NCI-H1048 (cell line): ENCODE measurements around the gene CTNNBL1.
"Not testable (repeated sequence)": the region's sequence is repeated elsewhere in the genome, so short reads cannot be mapped to it uniquely, and the experiment has no call there.

ENCODE experiments used
- DNase-seq: peaks from one replicate; lab custom pipeline; 2025; lab: John Stamatoyannopoulos, UW

Gene CTNNBL1

DNA sequence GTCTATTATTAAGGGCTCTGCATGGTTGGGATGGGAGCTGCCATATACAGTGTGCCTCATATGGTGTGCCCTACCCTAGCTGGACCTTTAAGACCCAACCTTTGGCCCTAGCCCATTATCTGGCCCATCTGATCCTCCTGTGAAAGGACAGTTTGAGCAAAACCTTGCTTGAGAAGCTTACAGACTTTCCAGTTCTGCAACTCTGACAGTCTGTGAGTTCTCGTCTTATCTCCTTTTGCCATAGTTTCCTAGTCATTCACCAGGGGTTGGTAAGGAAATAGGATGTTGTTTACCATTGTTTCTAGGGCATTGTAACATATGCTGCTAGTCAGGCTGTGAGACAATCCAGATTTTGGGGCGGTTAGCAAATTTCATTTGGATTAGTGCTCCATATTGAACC is 17.2 kb downstream of the CTNNBL1 start:
- no peak for DNase-seq

DNA sequence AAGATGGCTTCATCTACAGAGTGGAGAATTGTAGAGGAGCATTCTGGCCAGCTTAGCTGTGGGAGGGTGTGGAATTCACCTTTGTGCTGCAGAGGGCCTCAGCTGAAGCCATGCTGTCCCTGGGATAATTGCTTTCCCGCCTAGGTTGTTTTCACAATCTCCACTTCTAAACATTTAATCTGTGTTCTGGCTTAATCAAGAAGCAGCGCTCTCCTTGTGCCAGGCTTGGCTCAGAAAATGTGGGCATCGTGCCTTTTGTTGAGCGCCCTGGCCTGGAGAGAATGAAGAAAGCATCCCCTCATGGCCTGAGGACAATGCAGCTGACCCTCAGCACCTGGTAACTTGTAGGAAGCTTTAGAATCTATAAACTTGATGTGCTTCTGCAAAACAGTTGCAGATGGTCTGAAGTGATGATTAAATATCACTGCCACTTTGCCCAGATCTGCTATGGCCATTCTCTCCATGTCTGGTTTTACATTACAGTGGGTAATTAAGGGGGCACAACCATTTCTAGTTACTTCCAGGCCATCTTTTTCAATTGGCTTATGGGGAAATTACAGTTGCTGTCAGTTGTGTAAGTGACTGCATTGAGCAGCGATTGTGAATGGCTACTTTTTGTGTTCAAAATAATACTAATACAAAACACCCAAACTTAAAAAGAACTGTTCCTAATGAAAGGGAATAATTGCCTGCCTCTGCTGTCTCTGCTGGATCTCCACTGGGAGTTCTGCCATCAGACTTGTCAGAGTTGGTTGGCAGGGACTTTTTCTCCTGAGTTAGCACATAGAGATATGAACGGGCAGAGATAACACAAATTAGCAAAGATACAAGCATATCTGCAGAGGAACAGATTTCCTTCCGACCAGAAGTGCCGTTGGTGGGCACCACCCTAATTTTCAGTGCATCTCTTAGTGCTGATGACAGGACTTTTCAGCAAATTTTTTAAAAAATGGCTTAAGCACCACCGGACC is 18.4 kb downstream of the CTNNBL1 start:
- no peak for DNase-seq

DNA sequence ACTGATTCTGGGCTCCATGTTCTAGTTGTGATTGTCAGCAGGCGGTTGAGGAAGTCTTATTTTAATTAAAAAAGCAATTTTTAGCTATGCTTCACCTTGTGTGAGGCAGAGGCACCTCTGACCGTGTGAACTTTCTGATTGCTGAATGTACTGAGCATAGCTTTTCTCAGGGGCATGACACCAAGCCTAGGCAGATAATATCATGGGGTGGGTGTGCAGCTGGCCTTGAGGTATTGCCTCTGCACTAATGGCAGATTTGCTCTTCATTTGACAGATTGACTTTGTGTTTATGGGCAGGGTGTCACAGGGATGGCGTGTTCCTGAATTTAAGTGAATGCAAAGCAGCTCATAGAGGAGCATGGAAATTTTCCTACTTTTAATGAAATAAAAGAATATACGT is 19.6 kb downstream of the CTNNBL1 start:
- DNase-seq: no peak

DNA sequence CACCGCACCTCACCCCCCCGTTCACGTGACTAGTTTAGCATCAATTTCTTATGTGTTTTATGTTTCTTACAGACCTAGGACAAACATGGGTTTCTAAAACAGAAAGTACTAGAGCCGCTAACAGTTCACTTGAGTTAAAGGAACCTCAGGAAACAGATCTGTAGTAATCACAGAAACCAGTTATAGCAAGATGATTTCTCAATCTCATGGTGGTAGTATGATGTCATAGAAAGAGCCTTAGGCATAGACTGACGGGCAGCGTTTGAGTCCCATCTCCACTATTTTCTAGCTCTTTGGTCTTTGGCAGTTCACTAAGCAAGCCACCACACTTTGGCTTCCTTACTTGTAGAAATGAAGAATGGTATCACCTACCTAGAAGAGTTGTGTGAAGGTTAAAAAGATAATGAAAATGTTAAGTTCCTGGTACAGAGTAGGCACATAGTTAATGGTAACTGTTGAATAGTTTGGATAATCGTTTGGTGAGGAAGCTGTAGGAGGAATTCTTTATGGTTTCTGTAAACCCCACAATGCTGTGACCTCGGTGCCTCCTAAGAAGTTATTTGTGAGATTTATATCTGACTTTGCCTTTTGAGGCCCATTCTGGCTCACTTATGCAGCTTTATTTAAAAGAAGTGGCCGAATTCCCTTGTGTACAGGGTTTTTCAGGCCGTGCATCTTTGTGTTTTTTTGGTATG is 21.3 kb downstream of the CTNNBL1 start:
- no peak for DNase-seq

GRCh38 chr20:37721751-37722150 is 27.9 kb downstream of the CTNNBL1 start:
- no peak for DNase-seq

GRCh38 chr20:37722312-37722711 is 28.5 kb downstream of the CTNNBL1 start:
- not testable (repeated sequence) for DNase-seq

- no peak for DNase-seq
These were observed 29.8 kb downstream of the CTNNBL1 start for GRCh38 chr20:37723668-37724067.

GRCh38 chr20:37725165-37725564 is 31.3 kb downstream of the CTNNBL1 start:
- DNase-seq: no peak

DNA sequence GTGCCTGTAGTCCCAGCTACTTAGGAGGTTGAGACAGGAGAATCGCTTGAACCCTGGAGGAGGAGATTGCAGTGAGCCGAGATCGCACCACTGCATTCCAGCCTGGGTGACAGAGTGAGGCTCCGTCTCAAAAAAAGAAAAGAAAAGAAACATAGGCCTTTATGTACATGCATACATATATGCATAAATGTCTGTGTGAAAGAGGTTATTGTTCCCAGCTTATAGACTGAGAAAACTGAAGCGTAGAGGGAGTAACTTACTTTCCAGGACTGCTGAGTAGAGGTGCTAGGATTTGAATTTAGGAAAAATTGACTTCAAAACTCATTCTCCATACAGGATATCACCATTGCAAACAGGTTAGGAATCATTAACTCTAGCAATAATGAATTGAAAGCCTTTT is 32.0 kb downstream of the CTNNBL1 start:
- no peak for DNase-seq

DNA sequence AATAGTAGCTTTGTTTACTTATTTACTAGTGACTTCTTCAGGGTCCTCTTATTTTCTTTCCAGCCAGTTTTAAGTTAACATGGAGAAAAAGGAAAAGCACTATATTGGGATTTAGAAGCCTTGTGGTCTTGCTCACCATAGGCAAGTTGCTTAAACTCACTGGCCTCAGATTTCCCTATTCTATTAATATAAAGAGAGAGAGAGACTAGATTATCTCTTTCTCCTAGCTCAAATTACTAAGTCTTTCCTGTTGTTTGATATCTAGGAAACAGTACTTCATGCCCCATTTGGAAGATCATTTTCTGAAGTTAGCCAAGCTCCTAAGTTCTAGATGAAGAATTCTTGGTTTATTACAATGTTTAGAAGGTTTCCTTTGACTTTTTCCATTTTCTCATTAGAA is 32.5 kb downstream of the CTNNBL1 start:
- no peak for DNase-seq

DNA sequence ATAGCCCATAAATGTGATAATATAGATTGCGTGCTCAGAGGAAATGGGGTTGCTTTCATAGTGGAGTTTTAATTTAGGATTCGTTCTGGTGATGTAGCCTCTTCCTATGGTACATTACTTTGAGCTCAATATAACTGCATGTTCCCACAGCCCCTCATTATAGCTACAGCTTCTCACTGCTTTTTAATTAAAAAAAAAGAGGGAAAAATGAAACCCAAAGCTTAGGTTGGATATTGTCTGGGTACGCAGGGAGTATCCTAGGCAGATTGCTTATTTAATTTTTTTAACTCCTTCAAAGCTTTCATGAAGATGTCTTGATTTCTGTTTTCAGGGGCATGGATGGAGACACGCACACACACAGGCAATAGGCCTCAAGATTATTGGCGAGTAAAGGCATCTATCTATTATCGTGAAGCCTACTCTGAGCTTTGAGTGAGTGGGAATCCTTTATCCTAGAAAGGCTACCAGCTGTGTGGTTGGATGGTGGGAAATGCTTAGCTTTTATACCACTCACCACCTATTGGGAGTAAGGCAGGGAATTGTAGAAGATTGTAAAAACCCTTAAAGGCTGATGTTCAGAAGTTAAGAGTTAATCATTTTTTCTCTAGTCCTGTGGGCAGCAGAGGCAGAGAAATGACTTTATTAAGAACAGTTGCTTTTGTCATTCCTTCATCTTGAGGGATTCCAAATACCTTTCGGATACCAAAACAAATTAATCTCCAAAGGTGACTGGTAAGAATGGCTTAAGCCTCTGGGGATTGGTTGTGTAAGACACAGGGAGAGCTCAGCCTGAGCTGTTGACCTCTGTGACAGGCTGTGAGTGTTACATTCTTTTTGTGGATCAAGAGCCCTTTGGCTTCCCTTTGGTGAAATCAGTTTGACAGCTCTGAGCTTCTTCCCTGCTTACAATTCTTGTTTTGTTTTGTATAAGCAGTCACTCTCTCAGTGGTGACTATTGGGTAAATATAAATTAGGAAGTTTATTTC is 33.4 kb downstream of the CTNNBL1 start:
- DNase-seq: no peak

GRCh38 chr20:37727957-37728634 is 34.3 kb downstream of the CTNNBL1 start:
- DNase-seq: no peak

DNA sequence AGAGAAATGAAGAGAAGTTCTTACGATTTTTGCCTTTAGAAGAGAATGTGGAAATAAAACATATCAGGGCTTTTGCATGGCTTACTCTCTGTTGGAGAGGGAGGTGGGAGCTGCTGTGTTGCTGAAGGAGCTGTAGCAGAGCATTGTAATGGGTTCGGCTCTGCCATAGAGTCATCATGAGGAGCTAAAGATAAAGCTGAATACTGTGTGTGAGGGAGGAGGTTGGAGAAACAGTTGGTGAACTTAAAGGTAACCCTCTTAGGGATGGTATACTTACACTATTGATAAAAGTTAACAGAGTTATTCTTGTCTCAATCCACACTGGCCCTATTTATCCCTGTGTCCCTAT is 34.8 kb downstream of the CTNNBL1 start:
- DNase-seq: no peak

GRCh38 chr20:37729452-37729851 is 35.6 kb downstream of the CTNNBL1 start:
- DNase-seq: no peak

- no peak for DNase-seq
These were observed 36.1 kb downstream of the CTNNBL1 start for GRCh38 chr20:37729909-37730308.

GRCh38 chr20:37733416-37733815 is 39.6 kb downstream of the CTNNBL1 start:
- no peak for DNase-seq

GRCh38 chr20:37734228-37734985 is 40.6 kb downstream of the CTNNBL1 start:
- DNase-seq: no peak

DNA sequence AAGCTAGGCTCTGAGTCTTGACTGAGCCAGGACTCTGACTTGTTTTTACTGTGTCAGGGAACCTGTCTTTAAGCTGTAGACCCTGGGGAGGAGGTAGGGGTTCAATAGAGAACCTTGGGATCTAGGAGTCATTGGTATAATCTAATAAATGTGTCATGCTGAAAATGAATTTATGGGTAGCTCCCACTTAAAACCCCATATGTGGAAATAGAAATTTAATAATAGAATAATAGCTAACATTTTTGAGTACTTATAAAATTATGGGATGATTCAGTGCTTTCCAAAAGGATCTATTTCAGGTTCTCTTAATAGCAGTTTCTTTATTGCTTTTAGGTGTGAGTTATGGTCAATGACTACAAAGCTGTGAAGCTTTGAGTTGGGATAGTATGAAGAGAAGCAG is 41.7 kb downstream of the CTNNBL1 start:
- no peak for DNase-seq

- no peak for DNase-seq
These were observed 42.3 kb downstream of the CTNNBL1 start for GRCh38 chr20:37736132-37736531.

- DNase-seq: no peak
These were observed 44.1 kb downstream of the CTNNBL1 start for GRCh38 chr20:37737826-37738420.
